GM23248 (cell line): Measurements from ENCODE around the gene ZNF821. TPM values are rescaled to one million over a fixed set of nuclear protein-coding genes. Genes with fewer than 3 reads are reported as not detected.

ENCODE experiments used
- DNase-seq: peaks from one replicate; pipeline ENCODE4 v3.0.0-alpha.2; 2015
- H2AFZ ChIP-seq: fragments of 200-600 bp; sonication (generic); 2 replicates; pipeline ENCODE4 v1.6.1; 2016; ENCODE audit warnings: antibody characterized with exemption
- H3F3A ChIP-seq: fragments of 200-600 bp; sonication (generic); 2 replicates; pipeline ENCODE4 v1.6.1; 2016; ENCODE audit warnings: mild to moderate bottlenecking, antibody characterized with exemption, mixed run types; ENCODE audit not compliant: insufficient read depth
- H3K27ac ChIP-seq: fragments of 200-600 bp; sonication (generic); 2 replicates; pipeline ENCODE4 v1.5.1; 2016; ENCODE audit warnings: mild to moderate bottlenecking
- H3K27me3 ChIP-seq: fragments of 200-600 bp; sonication (generic); replicated peaks from 2 replicates; pipeline ENCODE4 v1.6.1; 2016; ENCODE audit warnings: mild to moderate bottlenecking; ENCODE audit not compliant: insufficient read depth
- H3K36me3 ChIP-seq: fragments of 200-600 bp; sonication (generic); 2 replicates; pipeline ENCODE4 v1.6.1; 2016; ENCODE audit warnings: low read depth, mild to moderate bottlenecking
- H3K4me1 ChIP-seq: fragments of 200-600 bp; sonication (generic); 2 replicates; pipeline ENCODE4 v1.6.1; 2016; ENCODE audit warnings: mild to moderate bottlenecking; ENCODE audit not compliant: insufficient read depth
- H3K4me2 ChIP-seq: fragments of 200-600 bp; sonication (generic); one replicate; pipeline ENCODE4 v1.6.1; 2016; ENCODE audit warnings: mild to moderate bottlenecking; ENCODE audit not compliant: unreplicated experiment
- H3K4me3 ChIP-seq: fragments of 200-600 bp; sonication (generic); 2 replicates; pipeline ENCODE4 v1.5.1; 2016; ENCODE audit warnings: mild to moderate bottlenecking
- H3K79me2 ChIP-seq: fragments of 200-600 bp; sonication (generic); 2 replicates; pipeline ENCODE4 v1.6.1; 2016; ENCODE audit warnings: mild to moderate bottlenecking; ENCODE audit not compliant: insufficient read depth
- H3K9ac ChIP-seq: fragments of 200-600 bp; sonication (generic); 2 replicates; pipeline ENCODE4 v1.6.1; 2016; ENCODE audit warnings: mild to moderate bottlenecking
- H3K9me2 ChIP-seq: fragments of 200-600 bp; sonication (generic); 2 replicates; pipeline ENCODE4 v1.6.1; 2016; ENCODE audit warnings: mixed run types, mild to moderate bottlenecking, moderate library complexity; ENCODE audit not compliant: insufficient read depth
- H3K9me3 ChIP-seq: fragments of 200-600 bp; sonication (generic); one replicate; pipeline ENCODE4 v1.6.1; 2017; ENCODE audit warnings: low read depth
- H4K20me1 ChIP-seq: fragments of 200-600 bp; sonication (generic); 2 replicates; pipeline ENCODE4 v1.6.0; 2016; ENCODE audit not compliant: insufficient read depth
- EZH2 ChIP-seq: fragments of 200-600 bp; sonication (generic); IDR thresholded peaks from 2 replicates; pipeline ENCODE4 v1.6.1; 2018; ENCODE audit warnings: antibody characterized with exemption, mild to moderate bottlenecking; ENCODE audit not compliant: insufficient read depth, poor library complexity, severe bottlenecking
- EZH2phosphoT487 ChIP-seq: fragments of 200-600 bp; sonication (generic); IDR thresholded peaks from 2 replicates; pipeline ENCODE4 v1.6.1; 2018; ENCODE audit warnings: antibody characterized with exemption, moderate library complexity, mild to moderate bottlenecking, low read depth; ENCODE audit not compliant: insufficient read depth
- WGBS, 2 experiments: methylation state at CpG; one replicate each; pipeline ENCODE4 v1.1.6; 2015 to 2017; ENCODE audit warnings: low lambda C conversion rate in 2 of 2, low coverage in 1 of 2; ENCODE audit errors: missing lambda C conversion rate in 2 of 2; 5-methylcytosine and 5-hydroxymethylcytosine counted together
- in situ Hi-C: fragments of 300-500 bp; cut with MboI; formaldehyde crosslinking; loops from 2 replicates; pipeline ENCODE4 v1.15.0; 2020
- polyA plus RNA-seq: library from polyadenylated mRNA; unstranded; fragments of >200 nt; fragmentation: Nextera tagmentation; extraction: Ambion mirVana; gene quantifications from 2 replicates; pipeline ENCODE4 v1.2.1, GENCODE V29; 2016
- total RNA-seq: library from RNA; depleted of rRNA; stranded (reverse); fragments of >200 nt; shearing (Covaris generic); gene quantifications from 2 replicates; pipeline ENCODE4 v1.2.3, GENCODE V29; 2014

Gene ZNF821
- total and polyA plus RNA-seq, 2 experiments from 2014 or later = 6.3 to 21.4 TPM

- no peak overlapping the region for H3K4me3 ChIP-seq
- TF ChIP-seq EZH2 = no peak
- no peak for TF ChIP-seq EZH2phosphoT487
- 68% methylated on average over 8 of the region's 8 CpGs for WGBS, 2 experiments
- no peak for DNase-seq
- H3K4me1 ChIP-seq = peaks cover 10% of the 10 kb centered on the region; the same call in 1 of the 2 replicates
- no peak overlapping the region for H3K9ac ChIP-seq
- H3K27ac ChIP-seq = no peak overlapping the region
- H3K9me3 ChIP-seq = no peaks in the 10 kb centered on the region
- H3K4me2 ChIP-seq = no peak overlapping the region
- no peaks in the 10 kb centered on the region for H3K9me2 ChIP-seq
- peaks cover 16% of the 10 kb centered on the region; the same call in 1 of the 2 replicates for H3K36me3 ChIP-seq
- H2AFZ ChIP-seq = no peak overlapping the region
- H3K27me3 ChIP-seq = no peaks in the 10 kb centered on the region
- H3F3A ChIP-seq = no peaks in the 10 kb centered on the region
- peaks cover 88% of the 10 kb centered on the region for H3K79me2 ChIP-seq
- 0 out of 2 replicates have a peak, but pooled peaks cover 5% of the 10 kb centered on the region for H4K20me1 ChIP-seq
- in situ Hi-C loops = no loop called here
Measured at GRCh38 chr16:71851746-71852145, 32.2 kb downstream of the ZNF821 start.

DNA sequence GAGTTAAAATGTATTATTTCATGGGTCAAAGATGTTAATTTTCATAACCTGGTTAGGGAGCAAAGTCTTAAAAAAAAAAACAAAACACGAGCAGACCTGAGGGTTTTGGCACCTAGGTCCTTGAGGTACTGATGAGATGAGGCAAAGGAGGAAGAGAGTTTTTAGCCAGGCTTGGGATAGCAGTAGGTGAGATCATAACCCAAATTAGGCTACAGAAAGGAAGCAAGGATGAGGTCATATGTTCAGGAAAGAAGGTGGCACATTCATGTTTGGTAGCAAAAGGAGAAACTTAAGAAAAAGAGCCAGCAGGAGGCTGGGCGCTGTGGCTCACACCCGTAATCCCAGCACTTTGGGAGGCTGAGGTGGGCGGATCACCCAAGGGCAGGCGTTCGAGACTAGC lies 35.4 kb downstream of the ZNF821 start:
- DNase-seq = no peak
- no peaks in the 10 kb centered on the region for H3K9me2 ChIP-seq
- peaks cover 11% of the 10 kb centered on the region; the same call in 1 of the 2 replicates for H3K4me1 ChIP-seq
- no peak for TF ChIP-seq EZH2phosphoT487
- TF ChIP-seq EZH2 = no peak
- H3K79me2 ChIP-seq = peaks cover 66% of the 10 kb centered on the region
- no peaks in the 10 kb centered on the region for H3K9me3 ChIP-seq
- H4K20me1 ChIP-seq = 0 out of 2 replicates have a peak, but pooled peaks cover 5% of the 10 kb centered on the region
- H3F3A ChIP-seq = no peaks in the 10 kb centered on the region
- WGBS, 2 experiments = 90 to 95% methylated on average over 6 of the region's 6 CpGs
- no peaks in the 10 kb centered on the region for H3K27me3 ChIP-seq
- no peak overlapping the region for H3K27ac ChIP-seq
- no peak overlapping the region for H3K4me3 ChIP-seq
- H2AFZ ChIP-seq = no peak overlapping the region
- peaks cover 16% of the 10 kb centered on the region; the same call in 1 of the 2 replicates for H3K36me3 ChIP-seq
- no peak overlapping the region for H3K9ac ChIP-seq
- in situ Hi-C loops = no loop called here
- H3K4me2 ChIP-seq = no peak overlapping the region

GRCh38 chr16:71847096-71847495 lies 36.9 kb downstream of the ZNF821 start:
- Histone ChIP-seq H3K27me3 (no peaks in the 10 kb centered on the region), H2AFZ (no peak overlapping the region), H3K27ac (no peak overlapping the region), H3K4me1 (peaks cover 11% of the 10 kb centered on the region; the same call in 1 of the 2 replicates), H4K20me1 (0 out of 2 replicates have a peak, but pooled peaks cover 5% of the 10 kb centered on the region), H3K9me2 (no peaks in the 10 kb centered on the region), H3K9ac (peak overlapping the region; percentile 95), H3K9me3 (no peaks in the 10 kb centered on the region), H3K36me3 (peaks cover 16% of the 10 kb centered on the region; the same call in 1 of the 2 replicates), H3K4me2 (peak overlapping the region; percentile 97), H3K4me3 (peak overlapping the region; percentile 97), H3K79me2 (peaks cover 51% of the 10 kb centered on the region), H3F3A (no peaks in the 10 kb centered on the region)
- no peak for TF ChIP-seq EZH2
- no peak for TF ChIP-seq EZH2phosphoT487
- DNase-seq = peak; percentile 20
- WGBS, 2 experiments = 40 to 50% methylated on average over 3 of the region's 3 CpGs
- in situ Hi-C loops = no loop called here

- TF ChIP-seq EZH2phosphoT487 (no peak), EZH2 (no peak)
- H3K4me3 ChIP-seq = peak overlapping the region; percentile 97
- WGBS, 2 experiments = 2% methylated on average over 20 of the region's 20 CpGs
- H2AFZ ChIP-seq = peak overlapping the region; percentile 68
- peaks cover 11% of the 10 kb centered on the region; the same call in 1 of the 2 replicates for H3K4me1 ChIP-seq
- peak overlapping the region; percentile 48 for H3K27ac ChIP-seq
- no peaks in the 10 kb centered on the region for H3F3A ChIP-seq
- peaks cover 44% of the 10 kb centered on the region for H3K79me2 ChIP-seq
- DNase-seq = peak; percentile 69
- H3K9me3 ChIP-seq = no peaks in the 10 kb centered on the region
- no peaks in the 10 kb centered on the region for H3K9me2 ChIP-seq
- peaks cover 16% of the 10 kb centered on the region; the same call in 1 of the 2 replicates for H3K36me3 ChIP-seq
- in situ Hi-C loops = no loop called here
- 0 out of 2 replicates have a peak, but pooled peaks cover 5% of the 10 kb centered on the region for H4K20me1 ChIP-seq
- peak overlapping the region; percentile 95 for H3K9ac ChIP-seq
- H3K27me3 ChIP-seq = no peaks in the 10 kb centered on the region
- H3K4me2 ChIP-seq = peak overlapping the region; percentile 97
Measured at GRCh38 chr16:71846431-71846830, 37.6 kb downstream of the ZNF821 start.
